Fibroblast of villous mesenchyme (primary cell): ENCODE results near the gene ATAD3C. TPM values are rescaled to one million over a fixed set of nuclear protein-coding genes. Genes with fewer than 3 reads are reported as not detected.
"Not testable (repeated sequence)": the region's sequence is repeated elsewhere in the genome, so short reads cannot be mapped to it uniquely, and the experiment has no call there.

ENCODE experiments used
- DNase-seq: peaks from one replicate; pipeline ENCODE4 v3.0.0-alpha.2; 2010; ENCODE audit warnings: low read depth
- H3K4me3 ChIP-seq: 2 replicates; pipeline ENCODE4 v1.5.1; 2011; ENCODE audit warnings: low read depth, mild to moderate bottlenecking, low read length
- total RNA-seq: library from RNA; depleted of rRNA; stranded (reverse); fragments of >200 nt; gene quantifications from 2 replicates; pipeline ENCODE4 v1.2.3, GENCODE V29; 2012
- TF ChIP-seq, protein P1 (sequence below): IDR thresholded peaks from 2 replicates; pipeline ENCODE4 v1.5.1; 2012; ENCODE audit warnings: low read depth, mild to moderate bottlenecking, low read length; ENCODE audit not compliant: insufficient read depth

Gene ATAD3C
- total RNA-seq, 1 donor, result under 0.01 TPM

DNA sequence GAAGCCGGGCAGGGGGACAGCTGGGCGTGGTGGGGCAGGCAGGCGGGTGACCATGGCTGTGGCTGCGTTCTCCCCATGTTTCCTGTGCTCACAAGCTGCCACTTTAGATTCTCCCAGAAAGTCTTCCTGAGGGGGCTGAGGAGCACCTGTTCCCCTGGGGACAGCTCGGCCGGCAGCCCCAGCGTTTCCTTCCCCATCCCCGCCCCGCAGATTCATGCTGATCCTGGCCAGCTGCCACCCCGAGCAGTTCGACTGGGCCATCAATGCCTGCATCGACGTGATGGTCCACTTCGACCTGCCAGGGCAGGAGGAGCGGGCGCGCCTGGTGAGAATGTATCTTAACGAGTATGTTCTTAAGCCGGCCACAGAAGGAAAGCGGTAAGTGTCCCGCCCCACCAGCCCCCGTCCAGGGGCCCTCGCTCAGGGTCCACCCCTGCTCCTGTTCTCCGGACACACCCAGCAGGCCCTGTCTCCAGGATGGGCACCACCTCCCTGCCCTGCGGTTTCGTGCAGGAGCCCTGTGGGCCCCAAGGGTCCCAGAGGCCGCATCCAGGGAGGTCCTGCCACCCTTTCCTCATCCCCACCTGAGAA lies 11.1 kb downstream of the ATAD3C start:
- no peak for DNase-seq

DNA sequence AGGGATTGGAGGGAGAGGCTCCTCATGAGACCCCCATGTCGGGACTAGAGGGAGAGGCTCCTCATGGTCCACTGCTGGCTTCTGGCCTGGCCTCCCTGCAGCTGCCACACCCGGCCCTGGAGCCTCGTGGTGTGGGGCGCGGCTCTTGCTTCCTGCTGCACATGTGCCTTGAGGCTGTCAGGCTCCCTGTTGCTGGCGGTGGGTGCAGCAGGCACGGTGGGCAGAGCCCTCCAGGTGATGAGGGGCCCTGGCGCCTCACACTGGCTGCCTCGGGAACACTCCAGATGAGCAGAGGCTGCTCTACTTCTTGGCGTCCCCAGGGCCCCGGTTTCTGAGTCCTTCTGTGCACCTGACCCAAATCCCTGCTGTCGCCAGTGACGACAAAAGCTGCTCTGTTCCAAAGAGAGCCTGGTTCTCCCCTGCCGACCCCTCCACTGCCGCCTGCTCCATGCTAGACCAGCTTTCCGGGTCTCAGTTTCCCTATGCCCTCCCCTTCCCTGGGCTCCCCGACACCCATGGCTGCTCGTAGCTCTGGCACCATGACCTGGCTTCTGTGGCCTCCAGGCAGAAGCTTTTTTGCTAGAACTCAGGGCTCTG lies 12.3 kb downstream of the ATAD3C start:
- DNase-seq, result no peak
- TF ChIP-seq, protein P1, sequence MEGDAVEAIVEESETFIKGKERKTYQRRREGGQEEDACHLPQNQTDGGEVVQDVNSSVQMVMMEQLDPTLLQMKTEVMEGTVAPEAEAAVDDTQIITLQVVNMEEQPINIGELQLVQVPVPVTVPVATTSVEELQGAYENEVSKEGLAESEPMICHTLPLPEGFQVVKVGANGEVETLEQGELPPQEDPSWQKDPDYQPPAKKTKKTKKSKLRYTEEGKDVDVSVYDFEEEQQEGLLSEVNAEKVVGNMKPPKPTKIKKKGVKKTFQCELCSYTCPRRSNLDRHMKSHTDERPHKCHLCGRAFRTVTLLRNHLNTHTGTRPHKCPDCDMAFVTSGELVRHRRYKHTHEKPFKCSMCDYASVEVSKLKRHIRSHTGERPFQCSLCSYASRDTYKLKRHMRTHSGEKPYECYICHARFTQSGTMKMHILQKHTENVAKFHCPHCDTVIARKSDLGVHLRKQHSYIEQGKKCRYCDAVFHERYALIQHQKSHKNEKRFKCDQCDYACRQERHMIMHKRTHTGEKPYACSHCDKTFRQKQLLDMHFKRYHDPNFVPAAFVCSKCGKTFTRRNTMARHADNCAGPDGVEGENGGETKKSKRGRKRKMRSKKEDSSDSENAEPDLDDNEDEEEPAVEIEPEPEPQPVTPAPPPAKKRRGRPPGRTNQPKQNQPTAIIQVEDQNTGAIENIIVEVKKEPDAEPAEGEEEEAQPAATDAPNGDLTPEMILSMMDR, result no peak
- no peak overlapping the region for H3K4me3 ChIP-seq

More for the DNA sequence above, 11.1 kb downstream of the ATAD3C start:
- no peak overlapping the region for H3K4me3 ChIP-seq
- TF ChIP-seq, protein P1, result no peak

DNA sequence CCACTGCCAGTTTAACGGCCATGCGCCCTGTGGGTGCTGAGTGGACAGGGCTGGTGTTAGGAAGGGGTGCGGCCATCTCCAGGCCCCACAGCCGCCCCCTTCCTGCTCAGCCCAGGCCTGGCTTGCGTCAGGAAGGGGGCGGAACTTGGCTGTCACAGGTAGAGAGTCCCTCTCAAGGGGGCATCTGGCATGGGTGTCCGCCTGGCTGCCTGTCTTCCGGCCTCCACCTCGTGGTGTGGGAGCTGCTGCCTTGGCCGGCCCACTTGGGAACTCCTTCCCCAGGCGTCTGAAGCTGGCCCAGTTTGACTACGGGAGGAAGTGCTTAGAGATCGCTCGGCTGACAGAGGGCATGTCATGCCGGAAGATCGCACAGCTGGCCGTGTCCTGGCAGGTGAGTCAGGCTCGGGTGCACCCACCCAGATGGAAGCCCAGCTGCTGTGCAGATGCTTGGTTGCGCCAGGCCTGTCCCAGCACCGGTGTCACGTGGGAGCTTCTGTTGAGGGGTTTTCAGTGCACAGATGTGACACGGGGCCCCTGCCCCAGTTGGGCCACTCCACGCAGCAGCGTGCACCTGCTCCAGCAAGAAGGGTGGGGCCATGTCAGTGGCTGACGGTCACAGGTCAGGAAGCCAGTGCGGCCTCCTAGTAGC lies 13.0 kb downstream of the ATAD3C start:
- TF ChIP-seq, protein P1, result no peak
- no peak overlapping the region for H3K4me3 ChIP-seq
- peak; percentile 46 for DNase-seq

DNA sequence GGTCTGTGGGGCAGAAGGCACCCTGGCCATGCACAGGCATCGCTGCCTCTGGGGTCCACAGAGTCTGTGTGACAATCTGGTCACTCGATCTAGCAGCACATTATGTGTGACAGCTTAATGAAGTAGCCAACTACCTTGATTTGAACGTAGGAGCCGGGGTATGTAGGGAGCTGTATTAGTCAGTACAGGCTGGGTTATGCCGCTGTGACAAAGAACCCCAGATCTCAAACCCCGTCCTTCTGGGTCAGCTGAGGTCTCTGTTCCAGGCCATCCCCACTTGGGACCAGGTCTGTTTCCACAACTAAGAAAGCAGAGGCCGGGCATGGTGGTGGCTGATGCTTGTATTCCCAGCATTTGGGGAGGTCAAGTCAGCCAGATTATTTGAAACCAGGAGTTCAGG lies 13.8 kb downstream of the ATAD3C start:
- TF ChIP-seq, protein P1, result no peak
- no peak for DNase-seq
- no peak overlapping the region for H3K4me3 ChIP-seq

DNA sequence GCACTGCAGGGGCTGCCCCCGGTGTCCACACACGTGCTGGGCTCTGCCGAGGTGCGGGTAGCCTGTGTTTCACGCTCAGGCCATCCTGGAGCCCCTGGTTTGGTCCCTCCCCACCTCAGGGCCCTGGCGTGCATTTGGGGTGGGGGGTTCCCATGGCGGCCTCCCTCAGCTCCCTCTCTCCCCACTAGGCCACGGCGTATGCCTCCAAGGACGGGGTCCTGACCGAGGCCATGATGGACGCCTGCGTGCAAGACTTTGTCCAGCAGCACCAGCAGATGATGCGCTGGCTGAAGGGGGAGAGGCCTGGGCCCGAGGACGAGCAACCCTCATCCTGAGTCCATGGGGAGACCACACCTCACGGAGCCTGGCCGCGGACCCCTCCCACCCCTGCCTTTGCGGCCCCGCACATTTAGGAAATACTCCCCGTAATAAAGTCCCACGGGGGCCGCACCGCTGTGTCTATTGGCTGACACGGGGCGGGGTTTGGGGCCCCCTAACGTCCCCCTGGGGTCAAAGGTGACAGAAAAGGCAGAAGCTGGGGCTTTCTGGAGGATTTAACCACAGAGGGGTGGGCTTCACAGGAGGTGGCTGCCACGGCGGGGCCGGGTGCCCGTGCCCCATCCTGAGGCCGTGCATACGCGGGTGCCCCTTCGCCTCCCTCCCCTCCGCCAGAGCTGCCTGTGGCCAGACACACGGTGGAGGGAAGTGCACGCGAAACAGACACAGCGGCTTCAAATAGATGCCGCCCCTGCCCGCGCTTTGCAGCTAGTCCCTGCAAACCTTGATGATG lies 18.9 kb downstream of the ATAD3C start:
- not testable (repeated sequence) for H3K4me3 ChIP-seq, DNase-seq

DNA sequence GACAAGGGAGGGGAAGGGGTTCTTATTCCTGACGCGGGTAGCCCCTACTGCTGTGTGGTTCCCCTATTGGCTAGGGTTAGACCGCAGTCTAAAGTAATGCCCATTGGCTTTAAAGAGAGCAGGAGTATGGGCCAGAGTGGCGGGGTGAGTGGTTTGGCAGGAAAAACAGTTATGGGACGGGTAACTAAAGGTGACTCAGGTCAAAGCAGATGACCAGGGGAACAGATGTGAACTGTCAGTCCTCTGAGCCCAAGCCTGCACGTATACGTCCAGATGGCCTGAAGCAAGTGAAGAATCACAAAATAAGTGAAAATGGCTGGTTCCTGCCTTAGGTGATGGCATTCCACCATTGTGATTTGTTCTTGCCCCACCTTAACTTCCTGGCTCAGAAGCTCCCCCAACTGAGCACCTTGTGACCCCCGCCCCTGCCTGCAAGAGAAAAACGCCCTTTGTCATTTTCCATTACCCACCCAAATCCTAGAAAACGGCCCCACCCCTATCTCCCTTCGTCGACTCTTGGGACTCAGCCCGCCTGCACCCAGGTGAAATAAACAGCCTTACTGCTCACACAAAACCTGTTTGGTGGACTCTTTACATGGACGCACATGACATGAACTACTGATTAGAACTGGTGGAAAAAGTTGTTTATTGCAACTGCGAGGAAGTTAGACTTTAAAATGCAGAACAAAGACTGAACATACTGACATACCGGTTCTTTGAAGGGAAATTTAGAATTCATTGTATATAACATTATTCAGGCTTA lies 21.3 kb downstream of the ATAD3C start:
- H3K4me3 ChIP-seq, result peak overlapping the region; percentile 84
- TF ChIP-seq, protein P1, result no peak
- no peak for DNase-seq
